Measurements from ENCODE around the gene THAP2.

GRCh38 chr12:71626768-71627167, 37.3 kb upstream of the THAP2 start:
- no peak for TF ChIP-seq CTCF (IDR thresholded peaks at IDR 0.05)
- no peak for TF ChIP-seq POLR2A (IDR thresholded peaks at IDR 0.05)

Measured in thyroid gland (tissue), 4 donors.